ENCODE data around the gene MICOS13. TPM values are rescaled to one million over a fixed set of nuclear protein-coding genes. Genes with fewer than 3 reads are reported as not detected.

The MICOS13 gene
- 33.0 and 38.8 TPM in 2 replicates for total RNA-seq

GRCh38 chr19:5680437-5681368 is at the start of gene MICOS13, which contains the start of gene HSD11B1L:
TSS of gene MICOS13 (minus strand) at chr19:5680516. CDS start at chr19:5680486, 30 bp downstream.
TSS of gene HSD11B1L (plus strand) at chr19:5681027. CDS start at chr19:5684833, 3,806 bp downstream.

GRCh38 chr19:5719961-5720790 is 39.9 kb upstream of the MICOS13 start, which contains the start of the genes CATSPERD and LONP1:
TSS of gene CATSPERD (plus strand) at chr19:5720637. CDS start at chr19:5720738, 101 bp downstream.
TSS of gene LONP1 (minus strand) at chr19:5720146. CDS start at chr19:5720132, 14 bp downstream.

GRCh38 chr19:5690125-5690954 is 10.0 kb upstream of the MICOS13 start, which contains the start of gene RPL36:
TSS of gene RPL36 (plus strand) at chr19:5690295. CDS start at chr19:5690508, 213 bp downstream.

Other genes starting within 250 kb of the MICOS13 start
- gene ZNRF4, start 225.1 kb downstream of the MICOS13 start, total RNA-seq, result not detected in 2 replicates
- gene TINCR, start 112.6 kb downstream of the MICOS13 start, total RNA-seq, result 6.2 and 14.1 TPM in 2 replicates
- 20.3 and 36.9 TPM in 2 replicates for gene SAFB2, start 57.7 kb downstream of the MICOS13 start, total RNA-seq
- 31.7 and 61.6 TPM in 2 replicates for gene SAFB, start 57.4 kb downstream of the MICOS13 start, total RNA-seq
- 13.0 and 20.8 TPM in 2 replicates for gene HSD11B1L, start 511 bp upstream of the MICOS13 start, total RNA-seq
- 225 and 320 TPM in 2 replicates for gene RPL36, start 9.8 kb upstream of the MICOS13 start, total RNA-seq
- gene LONP1, start 39.6 kb upstream of the MICOS13 start, total RNA-seq, result 46.7 and 73.9 TPM in 2 replicates
- gene CATSPERD, start 40.1 kb upstream of the MICOS13 start, total RNA-seq, result under 0.01 TPM in 1 of 2 replicates, not detected in the other
- gene PRR22, start 104.2 kb upstream of the MICOS13 start, total RNA-seq, result 0.79 TPM in 1 of 2 replicates, not detected in the other
- 17.7 and 31.7 TPM in 2 replicates for gene DUS3L, start 110.6 kb upstream of the MICOS13 start, total RNA-seq
- 0.65 and 1.2 TPM in 2 replicates for gene NRTN, start 124.6 kb upstream of the MICOS13 start, total RNA-seq
- under 0.01 TPM in 1 of 2 replicates, not detected in the other for gene FUT6, start 159.2 kb upstream of the MICOS13 start, total RNA-seq
- not detected in 2 replicates for gene FUT3, start 170.9 kb upstream of the MICOS13 start, total RNA-seq
- not detected in 2 replicates for gene FUT5, start 190.0 kb upstream of the MICOS13 start, total RNA-seq
- 266 and 387 TPM in 2 replicates for gene NDUFA11, start 223.3 kb upstream of the MICOS13 start, total RNA-seq
- gene VMAC, start 224.4 kb upstream of the MICOS13 start, total RNA-seq, result 14.9 and 15.5 TPM in 2 replicates
- 155 and 543 TPM in 2 replicates for gene CAPS, start 233.7 kb upstream of the MICOS13 start, total RNA-seq